HG03460 (cell line): ENCODE data around the gene FRMD4A.
A peak's percentile ranks its signal among the peaks of the same experiment; 100 is the strongest.

ENCODE experiments used
- ATAC-seq: cut with Tn5 transposase; IDR thresholded peaks from one replicate; pipeline ENCODE4 v1.9.1; 2021; ENCODE audit not compliant: unreplicated experiment

Gene FRMD4A

GRCh38 chr10:14192746-14193145 lies 138.0 kb downstream of the FRMD4A start:
- no peak for ATAC-seq

- ATAC-seq: no peak
These were observed 138.9 kb downstream of the FRMD4A start for GRCh38 chr10:14191871-14192270.

GRCh38 chr10:14191407-14191806 lies 139.3 kb downstream of the FRMD4A start:
- no peak for ATAC-seq

GRCh38 chr10:14190702-14191101 lies 140.0 kb downstream of the FRMD4A start:
- no peak for ATAC-seq

GRCh38 chr10:14186245-14186644 lies 144.5 kb downstream of the FRMD4A start:
- no peak for ATAC-seq

- ATAC-seq: peak; percentile 69
These were observed 145.2 kb downstream of the FRMD4A start for GRCh38 chr10:14185316-14186045.

GRCh38 chr10:14184841-14185315 lies 145.8 kb downstream of the FRMD4A start:
- ATAC-seq: peak; percentile 73

- no peak for ATAC-seq
These were observed 147.9 kb downstream of the FRMD4A start for GRCh38 chr10:14182781-14183180.

- ATAC-seq: no peak
These were observed 149.2 kb downstream of the FRMD4A start for GRCh38 chr10:14181567-14181936.

- ATAC-seq: no peak
These were observed 149.7 kb downstream of the FRMD4A start for GRCh38 chr10:14180911-14181566.

- no peak for ATAC-seq
These were observed 151.5 kb downstream of the FRMD4A start for GRCh38 chr10:14179251-14179650.

GRCh38 chr10:14173706-14174594 lies 156.8 kb downstream of the FRMD4A start:
- no peak for ATAC-seq

- ATAC-seq: no peak
These were observed 157.4 kb downstream of the FRMD4A start for GRCh38 chr10:14173391-14173705.

- ATAC-seq: no peak
These were observed 158.3 kb downstream of the FRMD4A start for GRCh38 chr10:14172336-14172950.

- no peak for ATAC-seq
These were observed 159.4 kb downstream of the FRMD4A start for GRCh38 chr10:14171336-14171735.

GRCh38 chr10:14163377-14164086 lies 167.2 kb downstream of the FRMD4A start:
- ATAC-seq: no peak

GRCh38 chr10:14162629-14163344 lies 167.9 kb downstream of the FRMD4A start:
- no peak for ATAC-seq

GRCh38 chr10:14162061-14162460 lies 168.7 kb downstream of the FRMD4A start:
- ATAC-seq: no peak

GRCh38 chr10:14160299-14160698 lies 170.4 kb downstream of the FRMD4A start:
- no peak for ATAC-seq

- ATAC-seq: no peak
These were observed 172.1 kb downstream of the FRMD4A start for GRCh38 chr10:14158575-14158974.
